IMR-90 (cell line): ENCODE data around the gene USB1. TPM values are rescaled to one million over a fixed set of nuclear protein-coding genes. Genes with fewer than 3 reads are reported as not detected.

Experiments used
- ATAC-seq: fragments of 200-7000 bp; cut with Tn5 transposase; 2 replicates; pipeline ENCODE4 v1.9.1; 2020; ENCODE audit warnings: low read depth, mild to moderate bottlenecking, moderate library complexity
- BruUV-seq: library from RNA; stranded (reverse); fragments of 400-500 nt; replicated peaks from 2 replicates; lab custom pipeline; 2021; lab: Mats Ljungman, UMichigan
- CTCF ChIA-PET: fragments of 300-600 bp; formaldehyde crosslinking; extraction: SDS; loops from one replicate; lab custom pipeline; 2021; ENCODE audit warnings: antibody characterized with exemption; lab: Yijun Ruan, JAX
- POLR2A ChIA-PET: fragments of 300-600 bp; sonication (Branson Sonifier 250); formaldehyde crosslinking; loops from one replicate; lab custom pipeline; 2022; ENCODE audit warnings: antibody characterized with exemption; ENCODE audit not compliant: unreplicated experiment; lab: Charles Lee
- DNase-seq: peaks from one replicate; pipeline ENCODE4 v3.0.0; 2013
- H2AFZ ChIP-seq: replicated peaks from 2 replicates; pipeline ENCODE3; 2013; ENCODE audit warnings: low read length, mild to moderate bottlenecking; ENCODE audit not compliant: poor library complexity
- H2AK5ac ChIP-seq: 2 replicates; pipeline ENCODE4 v1.6.1; 2013; ENCODE audit warnings: low read depth, low read length, inconsistent platforms
- H2AK9ac ChIP-seq: replicated peaks from 2 replicates; pipeline ENCODE3; 2013; ENCODE audit warnings: mild to moderate bottlenecking, low read depth, low read length, moderate library complexity; ENCODE audit not compliant: poor library complexity
- H2BK120ac ChIP-seq: 2 replicates; pipeline ENCODE4 v1.6.1; 2013; ENCODE audit warnings: low read depth, low read length, inconsistent platforms
- H2BK15ac ChIP-seq: 3 replicates; pipeline ENCODE4 v1.6.1; 2013; ENCODE audit warnings: low read depth, low read length, inconsistent platforms
- H2BK20ac ChIP-seq: 2 replicates; pipeline ENCODE4 v1.6.1; 2013; ENCODE audit warnings: low read depth, mild to moderate bottlenecking, inconsistent platforms, low read length, moderate library complexity
- H2BK5ac ChIP-seq: 2 replicates; pipeline ENCODE4 v1.6.1; 2013; ENCODE audit warnings: mild to moderate bottlenecking, low read depth, low read length, inconsistent platforms; ENCODE audit not compliant: poor library complexity, severe bottlenecking
- H3K14ac ChIP-seq: replicated peaks from 2 replicates; pipeline ENCODE4 v1.6.1; 2013; ENCODE audit warnings: low read depth, low read length, inconsistent platforms
- H3K18ac ChIP-seq: 2 replicates; pipeline ENCODE4 v1.6.1; 2013; ENCODE audit warnings: low read depth, low read length, control low read depth
- H3K23ac ChIP-seq: 2 replicates; pipeline ENCODE4 v1.6.1; 2013; ENCODE audit warnings: low read depth, low read length, inconsistent platforms
- H3K27ac ChIP-seq: 2 replicates; pipeline ENCODE4 v1.5.1; 2013; ENCODE audit warnings: mild to moderate bottlenecking, control low read depth, low read length; ENCODE audit not compliant: insufficient read depth
- H3K27me3 ChIP-seq: 2 replicates; pipeline ENCODE4 v1.6.1; 2013; ENCODE audit warnings: low read length; ENCODE audit not compliant: control insufficient read depth, insufficient read depth
- H3K36me3 ChIP-seq: 2 replicates; pipeline ENCODE4 v1.6.1; 2013; ENCODE audit warnings: low read length, mixed read lengths; ENCODE audit not compliant: control insufficient read depth, insufficient read depth
- H3K4ac ChIP-seq: 2 replicates; pipeline ENCODE4 v1.6.1; 2013; ENCODE audit warnings: low read depth, low read length, inconsistent platforms
- H3K4me1 ChIP-seq: 2 replicates; pipeline ENCODE4 v1.6.1; 2013; ENCODE audit warnings: low read length, mixed read lengths; ENCODE audit not compliant: control insufficient read depth, insufficient read depth
- H3K4me2 ChIP-seq: 2 replicates; pipeline ENCODE4 v1.6.1; 2013; ENCODE audit warnings: low read depth, mild to moderate bottlenecking, control low read depth, low read length, moderate library complexity
- H3K4me3 ChIP-seq: 2 replicates; pipeline ENCODE4 v1.5.1; 2013; ENCODE audit warnings: low read depth, mild to moderate bottlenecking, control low read depth, low read length, moderate library complexity; ENCODE audit not compliant: insufficient read depth
- H3K56ac ChIP-seq: 2 replicates; pipeline ENCODE4 v1.6.1; 2013; ENCODE audit warnings: low read length, inconsistent platforms; ENCODE audit not compliant: insufficient read depth; ENCODE audit errors: extremely low read depth
- H3K79me1 ChIP-seq, 2 experiments: 2 replicates each; pipeline ENCODE4 v1.6.1; 2013; ENCODE audit warnings: low read length in 2 of 2, inconsistent platforms in 1 of 2, low read depth in 1 of 2
- H3K9ac ChIP-seq: 2 replicates; pipeline ENCODE4 v1.6.1; 2013; ENCODE audit warnings: low read depth, low read length, control low read depth
- H3K9me1 ChIP-seq: 2 replicates; pipeline ENCODE4 v1.6.1; 2013; ENCODE audit warnings: low read length, inconsistent platforms; ENCODE audit not compliant: insufficient read depth
- H3K9me3 ChIP-seq: 2 replicates; pipeline ENCODE4 v1.6.1; 2013; ENCODE audit warnings: low read length; ENCODE audit not compliant: control insufficient read depth, insufficient read depth
- H4K20me1 ChIP-seq: 2 replicates; pipeline ENCODE4 v1.6.1; 2013; ENCODE audit warnings: low read length, inconsistent platforms; ENCODE audit not compliant: insufficient read depth
- H4K5ac ChIP-seq: 2 replicates; pipeline ENCODE4 v1.6.1; 2013; ENCODE audit warnings: mild to moderate bottlenecking, low read depth, low read length, control low read depth
- H4K8ac ChIP-seq, 2 experiments: 2 replicates each; pipeline ENCODE4 v1.6.1; 2013; ENCODE audit warnings: low read depth in 2 of 2, low read length in 2 of 2, control low read depth in 1 of 2, inconsistent platforms in 1 of 2
- H4K91ac ChIP-seq: 2 replicates; pipeline ENCODE4 v1.6.1; 2013; ENCODE audit warnings: low read depth, low read length, inconsistent platforms; ENCODE audit not compliant: insufficient read depth
- BHLHE40 ChIP-seq: fragments of 150-350 bp; IDR thresholded peaks from 2 replicates; pipeline ENCODE4 v1.6.1; 2016; ENCODE audit warnings: mild to moderate bottlenecking, low read depth, low read length
- CEBPB ChIP-seq: IDR thresholded peaks from 2 replicates; pipeline ENCODE4 v1.6.1; 2012; ENCODE audit warnings: low read depth, low read length, improper control_type of control experiment
- CHD1 ChIP-seq: IDR thresholded peaks from 2 replicates; pipeline ENCODE4 v1.6.1; 2012; ENCODE audit warnings: low read depth, low read length, improper control_type of control experiment
- ELK1 ChIP-seq: fragments of 150-350 bp; IDR thresholded peaks from 2 replicates; pipeline ENCODE4 v1.6.1; 2016; ENCODE audit warnings: low read depth, mild to moderate bottlenecking, low read length, moderate library complexity, borderline replicate concordance
- MAZ ChIP-seq: IDR thresholded peaks from 2 replicates; pipeline ENCODE4 v1.6.1; 2012; ENCODE audit warnings: low read depth, mild to moderate bottlenecking, low read length, improper control_type of control experiment, moderate library complexity, borderline replicate concordance
- NFE2L2 ChIP-seq: fragments of 150-350 bp; IDR thresholded peaks from 2 replicates; pipeline ENCODE4 v1.6.1; 2016; ENCODE audit warnings: low read depth, mild to moderate bottlenecking, low read length
- POLR2A ChIP-seq: IDR thresholded peaks from 2 replicates; pipeline ENCODE4 v1.6.1; 2012; ENCODE audit warnings: mild to moderate bottlenecking, low read depth, low read length
- RAD21 ChIP-seq: IDR thresholded peaks from 2 replicates; pipeline ENCODE4 v1.6.1; 2012; ENCODE audit warnings: low read length, improper control_type of control experiment
- RCOR1 ChIP-seq: IDR thresholded peaks from 2 replicates; pipeline ENCODE4 v1.6.1; 2012; ENCODE audit warnings: mild to moderate bottlenecking, low read length, improper control_type of control experiment; ENCODE audit not compliant: insufficient replicate concordance
- RFX5 ChIP-seq: IDR thresholded peaks from 2 replicates; pipeline ENCODE4 v1.8.0; 2012; ENCODE audit warnings: low read depth, mild to moderate bottlenecking, low read length, moderate library complexity
- SMC3 ChIP-seq: fragments of 150-350 bp; IDR thresholded peaks from 2 replicates; pipeline ENCODE4 v1.6.1; 2016; ENCODE audit warnings: low read depth, mild to moderate bottlenecking, antibody characterized with exemption, low read length, moderate library complexity
- WGBS, 2 experiments: methylation state at CpG; one replicate each; pipeline versions ENCODE4 v1.1.5 to v1.1.7; 2013; ENCODE audit warnings: missing lambda C conversion rate in 2 of 2; ENCODE audit not compliant: insufficient read length in 1 of 2; ENCODE audit errors: extremely low coverage in 2 of 2; 5-methylcytosine and 5-hydroxymethylcytosine counted together
- dilution Hi-C: fragments of 300-500 bp; cut with HindIII; formaldehyde crosslinking; loops from one replicate; pipeline ENCODE4 v1.14.3; 2018; ENCODE audit warnings: low sequenced_read_pairs; ENCODE audit not compliant: unreplicated experiment
- in situ Hi-C: fragments of 300-500 bp; cut with MboI; formaldehyde crosslinking; loops from 3 replicates; pipeline ENCODE4 v1.14.3; 2019; ENCODE audit warnings: low sequenced_read_pairs, inconsistent platforms, mixed read lengths
- intact Hi-C: fragments of 100-400 bp; cut with micrococcal nuclease; formaldehyde crosslinking; loops from 2 replicates; pipeline ENCODE4 v1.10.0; 2022
- polyA plus RNA-seq, 3 experiments: library from polyadenylated mRNA; depleted of rRNA; stranded (reverse); fragments of >200 nt; gene quantifications; 2 replicates each; pipeline ENCODE4 v1.2.3, GENCODE V29; 2012; ENCODE audit warnings: low replicate concordance in 1 of 3
- total RNA-seq: library from RNA; depleted of rRNA; stranded (reverse); fragments of >200 nt; gene quantifications from 2 replicates; pipeline ENCODE4 v1.2.3, GENCODE V29; 2012
- TF ChIP-seq, protein P1 (sequence below): conservative IDR thresholded peaks from 2 replicates; pipeline ENCODE4 v1.5.1; 2012; ENCODE audit warnings: mild to moderate bottlenecking, low read depth, low read length, improper control_type of control experiment
- TF ChIP-seq, protein P2 (sequence below): fragments of 150-350 bp; IDR thresholded peaks from 2 replicates; pipeline ENCODE4 v1.6.1; 2017; ENCODE audit warnings: mild to moderate bottlenecking, antibody characterized with exemption, low read length, low read depth

Gene USB1
- total and polyA plus RNA-seq, 2 of the 4 experiments (the other 2 are of a cell fraction), result 45.9 to 94.9 TPM

GRCh38 chr16:57992084-57992483, 9.1 kb upstream of the USB1 start:
- no peak overlapping the region for H3K18ac ChIP-seq
- intact Hi-C loops (no loop called here), in situ Hi-C loops (no loop called here), dilution Hi-C loops (no loop called here)
- H3K4me2 ChIP-seq, result no peak overlapping the region
- no peak overlapping the region for H3K27ac ChIP-seq
- H3K27me3 ChIP-seq, result peaks cover 7% of the 10 kb centered on the region; the same call in 1 of the 2 replicates
- H2AK5ac ChIP-seq, result no peak overlapping the region
- H4K5ac ChIP-seq, result no peak overlapping the region
- no peak overlapping the region for H4K8ac ChIP-seq
- ChIA-PET CTCF (no interaction called here), POLR2A (no interaction called here)
- no peaks in the 10 kb centered on the region for H3K9me3 ChIP-seq
- H3K79me1 ChIP-seq, result peaks cover 3 to 19% of the 10 kb centered on the region in 2 experiments; a peak in 2 of 4 replicates
- ATAC-seq (no peak; the same call in 1 of the 2 replicates), DNase-seq (no peak)
- no peak overlapping the region for H2BK20ac ChIP-seq
- H3K4me1 ChIP-seq, result no peaks in the 10 kb centered on the region
- no peak overlapping the region for H2BK15ac ChIP-seq
- peaks cover 22% of the 10 kb centered on the region; the same call in 1 of the 2 replicates for H3K36me3 ChIP-seq
- H3K9ac ChIP-seq, result no peak overlapping the region
- no peak overlapping the region for H2AFZ ChIP-seq
- H4K20me1 ChIP-seq, result peaks cover 13% of the 10 kb centered on the region
- WGBS, 2 experiments, result 81% methylated on average over 6 of the region's 6 CpGs; no CpG with 5 or more reads in 1 of the 2 experiments
- no peak overlapping the region for H3K56ac ChIP-seq
- peak overlapping the region; percentile 76 for H2AK9ac ChIP-seq
- no peak overlapping the region for H2BK120ac ChIP-seq
- H2BK5ac ChIP-seq, result no peak overlapping the region
- H3K4ac ChIP-seq, result no peak overlapping the region
- BruUV-seq, result no TSS peak
- no peak overlapping the region for H3K4me3 ChIP-seq
- H4K91ac ChIP-seq, result no peak overlapping the region
- H3K23ac ChIP-seq, result no peak overlapping the region
- H3K9me1 ChIP-seq, result no peaks in the 10 kb centered on the region
- H3K14ac ChIP-seq, result no peak overlapping the region
- no peak for TF ChIP-seq ELK1
- TF ChIP-seq NFE2L2, result no peak
- no peak for TF ChIP-seq RCOR1
- no peak for TF ChIP-seq RAD21
- no peak for TF ChIP-seq MAZ
- TF ChIP-seq, protein P1, sequence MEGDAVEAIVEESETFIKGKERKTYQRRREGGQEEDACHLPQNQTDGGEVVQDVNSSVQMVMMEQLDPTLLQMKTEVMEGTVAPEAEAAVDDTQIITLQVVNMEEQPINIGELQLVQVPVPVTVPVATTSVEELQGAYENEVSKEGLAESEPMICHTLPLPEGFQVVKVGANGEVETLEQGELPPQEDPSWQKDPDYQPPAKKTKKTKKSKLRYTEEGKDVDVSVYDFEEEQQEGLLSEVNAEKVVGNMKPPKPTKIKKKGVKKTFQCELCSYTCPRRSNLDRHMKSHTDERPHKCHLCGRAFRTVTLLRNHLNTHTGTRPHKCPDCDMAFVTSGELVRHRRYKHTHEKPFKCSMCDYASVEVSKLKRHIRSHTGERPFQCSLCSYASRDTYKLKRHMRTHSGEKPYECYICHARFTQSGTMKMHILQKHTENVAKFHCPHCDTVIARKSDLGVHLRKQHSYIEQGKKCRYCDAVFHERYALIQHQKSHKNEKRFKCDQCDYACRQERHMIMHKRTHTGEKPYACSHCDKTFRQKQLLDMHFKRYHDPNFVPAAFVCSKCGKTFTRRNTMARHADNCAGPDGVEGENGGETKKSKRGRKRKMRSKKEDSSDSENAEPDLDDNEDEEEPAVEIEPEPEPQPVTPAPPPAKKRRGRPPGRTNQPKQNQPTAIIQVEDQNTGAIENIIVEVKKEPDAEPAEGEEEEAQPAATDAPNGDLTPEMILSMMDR, result no peak
- TF ChIP-seq CHD1, result no peak
- TF ChIP-seq CEBPB, result no peak
- TF ChIP-seq RFX5, result no peak
- no peak for TF ChIP-seq SMC3
- TF ChIP-seq BHLHE40, result no peak
- TF ChIP-seq, protein P2, sequence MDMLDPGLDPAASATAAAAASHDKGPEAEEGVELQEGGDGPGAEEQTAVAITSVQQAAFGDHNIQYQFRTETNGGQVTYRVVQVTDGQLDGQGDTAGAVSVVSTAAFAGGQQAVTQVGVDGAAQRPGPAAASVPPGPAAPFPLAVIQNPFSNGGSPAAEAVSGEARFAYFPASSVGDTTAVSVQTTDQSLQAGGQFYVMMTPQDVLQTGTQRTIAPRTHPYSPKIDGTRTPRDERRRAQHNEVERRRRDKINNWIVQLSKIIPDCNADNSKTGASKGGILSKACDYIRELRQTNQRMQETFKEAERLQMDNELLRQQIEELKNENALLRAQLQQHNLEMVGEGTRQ, result no peak
- no peak for TF ChIP-seq POLR2A
